Uterus (tissue), 2 donors: ENCODE results near the gene ELOVL5.

Source experiments
- POLR2A ChIP-seq, 2 donors: fragments of 450-650 bp; IDR thresholded peaks; one replicate each; pipeline ENCODE4 v1.6.1; 2016; ENCODE audit warnings: antibody characterized with exemption in 2 of 2, mild to moderate bottlenecking in 1 of 2, moderate library complexity in 1 of 2
- TF ChIP-seq, protein P1 (sequence below), 4 experiments: fragments of 200-600 bp in 2 of 4; fragments of 450-650 bp in 2 of 4; sonication (generic) in 2 of 4; IDR thresholded peaks; one replicate each; pipeline ENCODE4 v1.5.1; 2016 to 2019; ENCODE audit warnings: antibody characterized with exemption in 4 of 4, mild to moderate bottlenecking in 2 of 4, moderate library complexity in 1 of 4

DNA sequence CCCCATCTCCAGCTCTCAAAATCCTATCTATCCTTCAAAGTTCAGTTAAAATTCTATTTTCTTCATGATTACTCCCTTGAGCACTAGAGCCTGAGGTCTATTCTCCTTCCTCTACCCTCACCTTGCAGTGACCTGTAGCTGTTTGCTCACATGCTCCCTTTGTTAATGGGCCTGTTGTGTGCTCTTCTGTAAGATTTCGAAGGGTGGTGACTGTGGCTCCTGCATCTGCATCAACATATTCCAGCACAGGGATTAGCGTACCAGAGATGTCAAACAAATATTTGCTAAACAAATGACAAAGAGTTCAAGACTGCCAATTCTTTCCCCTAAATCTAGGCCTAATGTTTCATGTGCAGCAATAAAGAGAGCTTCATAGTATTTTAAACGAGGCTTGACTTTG is 69.5 kb downstream of the ELOVL5 start:
- TF ChIP-seq, protein P1, sequence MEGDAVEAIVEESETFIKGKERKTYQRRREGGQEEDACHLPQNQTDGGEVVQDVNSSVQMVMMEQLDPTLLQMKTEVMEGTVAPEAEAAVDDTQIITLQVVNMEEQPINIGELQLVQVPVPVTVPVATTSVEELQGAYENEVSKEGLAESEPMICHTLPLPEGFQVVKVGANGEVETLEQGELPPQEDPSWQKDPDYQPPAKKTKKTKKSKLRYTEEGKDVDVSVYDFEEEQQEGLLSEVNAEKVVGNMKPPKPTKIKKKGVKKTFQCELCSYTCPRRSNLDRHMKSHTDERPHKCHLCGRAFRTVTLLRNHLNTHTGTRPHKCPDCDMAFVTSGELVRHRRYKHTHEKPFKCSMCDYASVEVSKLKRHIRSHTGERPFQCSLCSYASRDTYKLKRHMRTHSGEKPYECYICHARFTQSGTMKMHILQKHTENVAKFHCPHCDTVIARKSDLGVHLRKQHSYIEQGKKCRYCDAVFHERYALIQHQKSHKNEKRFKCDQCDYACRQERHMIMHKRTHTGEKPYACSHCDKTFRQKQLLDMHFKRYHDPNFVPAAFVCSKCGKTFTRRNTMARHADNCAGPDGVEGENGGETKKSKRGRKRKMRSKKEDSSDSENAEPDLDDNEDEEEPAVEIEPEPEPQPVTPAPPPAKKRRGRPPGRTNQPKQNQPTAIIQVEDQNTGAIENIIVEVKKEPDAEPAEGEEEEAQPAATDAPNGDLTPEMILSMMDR (IDR thresholded peaks at IDR 0.05), result no peak
- TF ChIP-seq POLR2A (IDR thresholded peaks at IDR 0.05), result no peak
